PC-9 (cell line): ENCODE measurements around the gene REPS1. TPM values are rescaled to one million over a fixed set of nuclear protein-coding genes. Genes with fewer than 3 reads are reported as not detected.

Experiments
- BruUV-seq: library from RNA; stranded (reverse); fragments of 400-500 nt; replicated peaks from 2 replicates; lab custom pipeline; 2021; lab: Mats Ljungman, UMichigan
- CTCF ChIA-PET: fragments of 300-600 bp; sonication (Branson Sonifier 250); formaldehyde crosslinking; loops from one replicate; lab custom pipeline; 2022; ENCODE audit warnings: antibody characterized with exemption; lab: Charles Lee
- POLR2A ChIA-PET: fragments of 300-600 bp; sonication (Branson Sonifier 250); formaldehyde crosslinking; loops from one replicate; lab custom pipeline; 2022; ENCODE audit warnings: antibody characterized with exemption; ENCODE audit not compliant: unreplicated experiment; lab: Charles Lee
- DNase-seq, 2 experiments: peaks; one replicate each; pipeline versions ENCODE4 v3.0.0 to v3.0.0-alpha.2; 2015 to 2022; ENCODE audit warnings: mixed read lengths in 1 of 2
- H2AFZ ChIP-seq: fragments of 200-600 bp; sonication (generic); 2 replicates; pipeline ENCODE4 v1.8.1; 2017; ENCODE audit warnings: antibody characterized with exemption
- H3F3A ChIP-seq: fragments of 200-600 bp; sonication (generic); 2 replicates; pipeline ENCODE4 v1.8.1; 2017; ENCODE audit warnings: antibody characterized with exemption, mild to moderate bottlenecking, low read depth; ENCODE audit not compliant: insufficient read depth
- H3K27ac ChIP-seq: fragments of 200-600 bp; sonication (generic); 2 replicates; pipeline ENCODE4 v1.6.1; 2016; ENCODE audit warnings: mixed run types
- H3K27me3 ChIP-seq: fragments of 200-600 bp; sonication (generic); 2 replicates; pipeline ENCODE4 v1.6.1; 2016; ENCODE audit warnings: low read depth, mixed run types; ENCODE audit not compliant: insufficient read depth
- H3K36me3 ChIP-seq: fragments of 200-600 bp; sonication (generic); 2 replicates; pipeline ENCODE4 v1.6.1; 2016; ENCODE audit warnings: low read depth, mixed run types
- H3K4me1 ChIP-seq: fragments of 200-600 bp; sonication (generic); replicated peaks from 2 replicates; pipeline ENCODE4 v1.6.1; 2016; ENCODE audit warnings: mixed run types; ENCODE audit not compliant: insufficient read depth
- H3K4me2 ChIP-seq: fragments of 200-600 bp; sonication (generic); 2 replicates; pipeline ENCODE4 v1.6.1; 2017; ENCODE audit warnings: mixed run types
- H3K4me3 ChIP-seq: fragments of 200-600 bp; sonication (generic); 2 replicates; pipeline ENCODE4 v1.6.1; 2016; ENCODE audit warnings: mixed run types
- H3K79me2 ChIP-seq: fragments of 200-600 bp; sonication (generic); 2 replicates; pipeline ENCODE4 v1.6.1; 2017; ENCODE audit warnings: low read depth, mixed run types
- H3K9me2 ChIP-seq: fragments of 200-600 bp; sonication (generic); 2 replicates; pipeline ENCODE4 v1.8.1; 2017; ENCODE audit warnings: mild to moderate bottlenecking; ENCODE audit not compliant: insufficient read depth
- H3K9me3 ChIP-seq: fragments of 200-600 bp; sonication (generic); 2 replicates; pipeline ENCODE4 v1.8.1; 2016; ENCODE audit warnings: low read depth; ENCODE audit not compliant: insufficient read depth
- H4K20me1 ChIP-seq: fragments of 200-600 bp; sonication (generic); 2 replicates; pipeline ENCODE4 v1.8.1; 2017; ENCODE audit not compliant: insufficient read depth
- EZH2 ChIP-seq: fragments of 200-600 bp; sonication (generic); IDR thresholded peaks from 2 replicates; pipeline ENCODE4 v1.8.0; 2017; ENCODE audit warnings: antibody characterized with exemption, low read depth
- intact Hi-C: fragments of 100-400 bp; cut with micrococcal nuclease; formaldehyde crosslinking; loops from one replicate; pipeline ENCODE4 v1.10.0; 2022; ENCODE audit not compliant: unreplicated experiment
- total RNA-seq: library from RNA; stranded (reverse); gene quantifications from 2 replicates; pipeline ENCODE4 v1.2.3, GENCODE V29; 2021
- TF ChIP-seq, protein P1 (sequence below): fragments of 200-600 bp; sonication (generic); conservative IDR thresholded peaks from 2 replicates; pipeline ENCODE4 v1.6.1; 2017; ENCODE audit warnings: mixed run types, antibody characterized with exemption, mild to moderate bottlenecking, moderate library complexity

The REPS1 gene
- total RNA-seq, 1 experiment from 2014 or later = 39.6 TPM

DNA sequence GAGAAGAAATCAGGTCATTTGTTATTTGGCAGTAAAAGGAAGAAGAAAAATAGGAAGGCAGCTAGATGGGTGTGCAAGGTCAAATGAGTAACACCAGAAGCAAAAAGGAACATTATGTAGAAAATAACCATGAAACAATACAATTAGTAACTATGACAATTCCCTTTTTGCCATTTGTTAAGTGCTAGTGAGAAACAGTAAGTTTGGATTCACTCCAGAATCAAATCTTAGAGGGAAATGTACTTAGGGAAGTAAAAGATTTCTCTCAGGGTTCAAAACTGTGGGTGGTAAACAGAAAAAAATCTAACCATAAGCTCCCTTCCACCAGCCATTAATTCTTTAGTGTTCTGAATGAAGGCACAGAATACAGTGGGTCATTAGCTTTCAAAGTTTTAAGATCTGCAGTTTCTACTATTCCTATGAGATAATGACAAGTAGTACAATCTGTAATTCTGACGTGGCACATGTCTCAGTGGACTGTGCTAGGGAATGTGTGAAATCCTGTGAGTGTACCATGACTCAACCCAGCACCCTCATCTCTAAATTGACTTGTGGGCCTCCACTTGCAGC is 17.1 kb downstream of the REPS1 start:
- Histone ChIP-seq H3K4me1 (peaks cover 43% of the 10 kb centered on the region), H3K36me3 (no peaks in the 10 kb centered on the region), H3K4me2 (no peak overlapping the region), H3K79me2 (peaks cover 100% of the 10 kb centered on the region), H3K4me3 (no peak overlapping the region), H3K27ac (peak overlapping the region; percentile 42), H3F3A (peaks cover 13% of the 10 kb centered on the region; the same call in 1 of the 2 replicates), H2AFZ (no peak overlapping the region), H4K20me1 (peaks cover 25% of the 10 kb centered on the region; the same call in 1 of the 2 replicates), H3K27me3 (no peaks in the 10 kb centered on the region), H3K9me3 (no peaks in the 10 kb centered on the region; the same call in 1 of the 2 replicates), H3K9me2 (no peaks in the 10 kb centered on the region)
- CTCF ChIA-PET = no interaction called here
- TF ChIP-seq EZH2 = no peak
- TF ChIP-seq, protein P1, sequence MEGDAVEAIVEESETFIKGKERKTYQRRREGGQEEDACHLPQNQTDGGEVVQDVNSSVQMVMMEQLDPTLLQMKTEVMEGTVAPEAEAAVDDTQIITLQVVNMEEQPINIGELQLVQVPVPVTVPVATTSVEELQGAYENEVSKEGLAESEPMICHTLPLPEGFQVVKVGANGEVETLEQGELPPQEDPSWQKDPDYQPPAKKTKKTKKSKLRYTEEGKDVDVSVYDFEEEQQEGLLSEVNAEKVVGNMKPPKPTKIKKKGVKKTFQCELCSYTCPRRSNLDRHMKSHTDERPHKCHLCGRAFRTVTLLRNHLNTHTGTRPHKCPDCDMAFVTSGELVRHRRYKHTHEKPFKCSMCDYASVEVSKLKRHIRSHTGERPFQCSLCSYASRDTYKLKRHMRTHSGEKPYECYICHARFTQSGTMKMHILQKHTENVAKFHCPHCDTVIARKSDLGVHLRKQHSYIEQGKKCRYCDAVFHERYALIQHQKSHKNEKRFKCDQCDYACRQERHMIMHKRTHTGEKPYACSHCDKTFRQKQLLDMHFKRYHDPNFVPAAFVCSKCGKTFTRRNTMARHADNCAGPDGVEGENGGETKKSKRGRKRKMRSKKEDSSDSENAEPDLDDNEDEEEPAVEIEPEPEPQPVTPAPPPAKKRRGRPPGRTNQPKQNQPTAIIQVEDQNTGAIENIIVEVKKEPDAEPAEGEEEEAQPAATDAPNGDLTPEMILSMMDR = no peak
- intact Hi-C loops = no loop called here
- no peak for DNase-seq
- POLR2A ChIA-PET = no interaction called here
- no TSS peak for BruUV-seq

DNA sequence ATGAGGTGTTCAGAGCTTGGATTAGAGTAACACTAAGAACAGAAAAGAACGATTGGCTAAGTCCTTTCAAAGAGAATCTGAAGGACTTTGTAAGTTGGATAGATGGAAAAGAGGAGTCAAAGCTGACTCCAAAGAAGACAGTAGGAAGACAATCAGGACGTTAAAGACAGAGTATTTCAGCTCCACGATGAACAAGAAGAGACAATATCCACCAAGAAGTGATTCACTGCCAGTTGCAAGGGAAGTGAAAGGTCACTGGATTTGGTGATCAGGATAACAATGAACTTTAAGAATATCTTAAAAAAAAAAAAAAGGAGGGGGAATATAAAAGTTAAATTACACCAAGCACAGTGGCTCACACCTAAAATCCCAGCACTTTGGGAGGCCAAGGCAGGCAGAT is 17.9 kb downstream of the REPS1 start:
- Histone ChIP-seq H3K9me2 (no peaks in the 10 kb centered on the region), H3K27me3 (no peaks in the 10 kb centered on the region), H3K36me3 (no peaks in the 10 kb centered on the region), H2AFZ (no peak overlapping the region), H3K4me3 (no peak overlapping the region), H4K20me1 (peaks cover 25% of the 10 kb centered on the region; the same call in 1 of the 2 replicates), H3F3A (peaks cover 13% of the 10 kb centered on the region; the same call in 1 of the 2 replicates), H3K9me3 (no peaks in the 10 kb centered on the region; the same call in 1 of the 2 replicates), H3K79me2 (peaks cover 100% of the 10 kb centered on the region), H3K4me2 (no peak overlapping the region), H3K27ac (0 out of 2 replicates have a peak overlapping the region, but pooled peaks have one; percentile 42), H3K4me1 (peaks cover 43% of the 10 kb centered on the region)
- ChIA-PET POLR2A (interaction anchor here (0.6 kb wide), 1 partner anchor 1696 kb away, joined by 3 read pairs; no protein-coding TSS in a partner anchor), CTCF (no interaction called here)
- BruUV-seq = no TSS peak
- TF ChIP-seq EZH2 = no peak
- TF ChIP-seq, protein P1 = no peak
- no peak for DNase-seq
- intact Hi-C loops = no loop called here

- no peak for TF ChIP-seq EZH2
- Histone ChIP-seq H3K4me2 (no peak overlapping the region), H3K27me3 (no peaks in the 10 kb centered on the region), H3K4me3 (no peak overlapping the region), H2AFZ (no peak overlapping the region), H4K20me1 (0 out of 2 replicates have a peak, but pooled peaks cover 13% of the 10 kb centered on the region), H3K9me3 (no peaks in the 10 kb centered on the region; the same call in 1 of the 2 replicates), H3K9me2 (no peaks in the 10 kb centered on the region), H3F3A (no peaks in the 10 kb centered on the region), H3K4me1 (peaks cover 14% of the 10 kb centered on the region), H3K27ac (no peak overlapping the region), H3K79me2 (peaks cover 96% of the 10 kb centered on the region), H3K36me3 (no peaks in the 10 kb centered on the region)
- BruUV-seq = no TSS peak
- no peak for DNase-seq
- ChIA-PET POLR2A (no interaction called here), CTCF (no interaction called here)
- intact Hi-C loops = no loop called here
Measured at GRCh38 chr6:138966870-138967269, 21.2 kb downstream of the REPS1 start.
